ENCODE results near the gene TBL1Y. TPM values are rescaled to one million over a fixed set of nuclear protein-coding genes. Genes with fewer than 3 reads are reported as not detected.

The TBL1Y gene
- total RNA-seq, 1 donor from 2014 or later: 0.64 TPM

GRCh38 chrY:7017244-7018080, 107.0 kb downstream of the TBL1Y start:
- H3K36me3 Mint-ChIP-seq (ENCODE audit: low read depth, unreplicated experiment): no peaks in the 10 kb centered on the region
- no peaks in the 10 kb centered on the region for H3K9me3 ChIP-seq (ENCODE audit: insufficient read depth, low read depth, low read length)
- H2AFZ ChIP-seq (ENCODE audit: low read depth, low read length): no peak overlapping the region
- FAIRE-seq (no peak), DNase-seq (ENCODE audit: low read depth) (no peak)
- no peaks in the 10 kb centered on the region for H3K4me1 Mint-ChIP-seq (ENCODE audit: low read depth, unreplicated experiment)
- H3K4me3 ChIP-seq (ENCODE audit: insufficient read depth, low read depth, low read length): no peak overlapping the region
- H3K27me3 Mint-ChIP-seq (ENCODE audit: low read depth, unreplicated experiment): no peaks in the 10 kb centered on the region
- H3K9ac ChIP-seq (ENCODE audit: low read length): no peak overlapping the region
- H4K20me1 ChIP-seq (ENCODE audit: insufficient read depth, low read length): no peaks in the 10 kb centered on the region
- H3K4me2 ChIP-seq (ENCODE audit: low read length): no peak overlapping the region
- H3K9me3 Mint-ChIP-seq (ENCODE audit: unreplicated experiment): no peaks in the 10 kb centered on the region
- TF ChIP-seq, protein P1, sequence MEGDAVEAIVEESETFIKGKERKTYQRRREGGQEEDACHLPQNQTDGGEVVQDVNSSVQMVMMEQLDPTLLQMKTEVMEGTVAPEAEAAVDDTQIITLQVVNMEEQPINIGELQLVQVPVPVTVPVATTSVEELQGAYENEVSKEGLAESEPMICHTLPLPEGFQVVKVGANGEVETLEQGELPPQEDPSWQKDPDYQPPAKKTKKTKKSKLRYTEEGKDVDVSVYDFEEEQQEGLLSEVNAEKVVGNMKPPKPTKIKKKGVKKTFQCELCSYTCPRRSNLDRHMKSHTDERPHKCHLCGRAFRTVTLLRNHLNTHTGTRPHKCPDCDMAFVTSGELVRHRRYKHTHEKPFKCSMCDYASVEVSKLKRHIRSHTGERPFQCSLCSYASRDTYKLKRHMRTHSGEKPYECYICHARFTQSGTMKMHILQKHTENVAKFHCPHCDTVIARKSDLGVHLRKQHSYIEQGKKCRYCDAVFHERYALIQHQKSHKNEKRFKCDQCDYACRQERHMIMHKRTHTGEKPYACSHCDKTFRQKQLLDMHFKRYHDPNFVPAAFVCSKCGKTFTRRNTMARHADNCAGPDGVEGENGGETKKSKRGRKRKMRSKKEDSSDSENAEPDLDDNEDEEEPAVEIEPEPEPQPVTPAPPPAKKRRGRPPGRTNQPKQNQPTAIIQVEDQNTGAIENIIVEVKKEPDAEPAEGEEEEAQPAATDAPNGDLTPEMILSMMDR (IDR thresholded peaks at IDR 0.05; ENCODE audit: insufficient read depth, low read depth, low read length): no peak
- TF ChIP-seq EZH2 (IDR thresholded peaks at IDR 0.05; ENCODE audit: insufficient read depth, low read length): no peak
- no peaks in the 10 kb centered on the region for H3K79me2 ChIP-seq (ENCODE audit: insufficient read depth, low read length)
- no peaks in the 10 kb centered on the region for H3K27me3 ChIP-seq (ENCODE audit: insufficient read depth, low read length)
- H3K27ac ChIP-seq (ENCODE audit: low read depth, low read length): no peak overlapping the region
- no peaks in the 10 kb centered on the region for H3K36me3 ChIP-seq (ENCODE audit: insufficient read depth, low read length)
- H3K27ac Mint-ChIP-seq (ENCODE audit: unreplicated experiment): no peak overlapping the region
- no peaks in the 10 kb centered on the region for H3K4me1 ChIP-seq (ENCODE audit: insufficient read depth, low read length)
- H3K4me3 Mint-ChIP-seq (ENCODE audit: unreplicated experiment): no peak overlapping the region

DNA sequence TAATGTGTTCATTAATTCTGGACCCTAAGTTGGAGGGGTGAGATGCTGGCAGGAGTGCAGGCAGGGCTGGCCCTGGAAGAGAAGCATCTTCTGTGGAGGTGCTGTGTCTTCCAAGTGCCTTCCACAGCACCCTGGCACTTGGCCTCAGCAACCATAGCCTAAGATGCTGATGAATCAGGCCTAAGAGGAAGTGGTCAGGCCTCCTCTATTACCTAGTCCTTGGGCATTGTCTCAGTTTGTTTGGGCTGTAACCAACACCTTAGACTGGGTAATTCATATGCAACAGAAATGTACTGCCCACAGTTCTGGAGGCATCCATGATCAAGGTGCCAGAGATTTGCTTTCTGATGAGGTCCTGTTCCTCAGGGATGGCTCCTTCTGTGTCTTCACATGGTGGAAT, 128.5 kb downstream of the TBL1Y start:
- Mint-ChIP-seq H3K9me3 (ENCODE audit: unreplicated experiment) (no peaks in the 10 kb centered on the region), H3K4me3 (ENCODE audit: unreplicated experiment) (no peak overlapping the region), H3K27ac (ENCODE audit: unreplicated experiment) (no peak overlapping the region), H3K36me3 (ENCODE audit: low read depth, unreplicated experiment) (no peaks in the 10 kb centered on the region), H3K4me1 (ENCODE audit: low read depth, unreplicated experiment) (no peaks in the 10 kb centered on the region), H3K27me3 (ENCODE audit: low read depth, unreplicated experiment) (no peaks in the 10 kb centered on the region)
- no peaks in the 10 kb centered on the region for H3K27me3 ChIP-seq (ENCODE audit: insufficient read depth, low read length)
- H2AFZ ChIP-seq (ENCODE audit: low read depth, low read length): no peak overlapping the region
- TF ChIP-seq, protein P1 (IDR thresholded peaks at IDR 0.05; ENCODE audit: insufficient read depth, low read depth, low read length): no peak
- TF ChIP-seq EZH2 (IDR thresholded peaks at IDR 0.05; ENCODE audit: insufficient read depth, low read length): no peak
- H3K9ac ChIP-seq (ENCODE audit: low read length): no peak overlapping the region
- no peaks in the 10 kb centered on the region for H3K36me3 ChIP-seq (ENCODE audit: insufficient read depth, low read length)
- H3K27ac ChIP-seq (ENCODE audit: low read depth, low read length): no peak overlapping the region
- no peak for DNase-seq (ENCODE audit: low read depth)
- H3K79me2 ChIP-seq (ENCODE audit: insufficient read depth, low read length): no peaks in the 10 kb centered on the region
- H3K9me3 ChIP-seq (ENCODE audit: insufficient read depth, low read depth, low read length): no peaks in the 10 kb centered on the region
- H3K4me1 ChIP-seq (ENCODE audit: insufficient read depth, low read length): no peaks in the 10 kb centered on the region
- no peak for FAIRE-seq
- H4K20me1 ChIP-seq (ENCODE audit: insufficient read depth, low read length): no peaks in the 10 kb centered on the region
- H3K4me2 ChIP-seq (ENCODE audit: low read length): no peak overlapping the region
- H3K4me3 ChIP-seq (ENCODE audit: insufficient read depth, low read depth, low read length): no peak overlapping the region

GRCh38 chrY:7040662-7041061, 130.2 kb downstream of the TBL1Y start:
- no peak overlapping the region for H3K27ac ChIP-seq (ENCODE audit: low read depth, low read length)
- no peaks in the 10 kb centered on the region for H3K36me3 Mint-ChIP-seq (ENCODE audit: low read depth, unreplicated experiment)
- no peaks in the 10 kb centered on the region for H3K4me1 ChIP-seq (ENCODE audit: insufficient read depth, low read length)
- no peak overlapping the region for H3K4me2 ChIP-seq (ENCODE audit: low read length)
- H2AFZ ChIP-seq (ENCODE audit: low read depth, low read length): no peak overlapping the region
- TF ChIP-seq EZH2 (IDR thresholded peaks at IDR 0.05; ENCODE audit: insufficient read depth, low read length): no peak
- TF ChIP-seq, protein P1 (IDR thresholded peaks at IDR 0.05; ENCODE audit: insufficient read depth, low read depth, low read length): no peak
- H3K27me3 Mint-ChIP-seq (ENCODE audit: low read depth, unreplicated experiment): no peaks in the 10 kb centered on the region
- DNase-seq (ENCODE audit: low read depth) (no peak), FAIRE-seq (no peak)
- H3K4me3 ChIP-seq (ENCODE audit: insufficient read depth, low read depth, low read length): no peak overlapping the region
- no peaks in the 10 kb centered on the region for H3K4me1 Mint-ChIP-seq (ENCODE audit: low read depth, unreplicated experiment)
- H3K4me3 Mint-ChIP-seq (ENCODE audit: unreplicated experiment): no peak overlapping the region
- no peaks in the 10 kb centered on the region for H3K79me2 ChIP-seq (ENCODE audit: insufficient read depth, low read length)
- no peaks in the 10 kb centered on the region for H3K9me3 ChIP-seq (ENCODE audit: insufficient read depth, low read depth, low read length)
- H3K27ac Mint-ChIP-seq (ENCODE audit: unreplicated experiment): no peak overlapping the region
- no peaks in the 10 kb centered on the region for H3K9me3 Mint-ChIP-seq (ENCODE audit: unreplicated experiment)
- no peak overlapping the region for H3K9ac ChIP-seq (ENCODE audit: low read length)
- no peaks in the 10 kb centered on the region for H3K36me3 ChIP-seq (ENCODE audit: insufficient read depth, low read length)
- no peaks in the 10 kb centered on the region for H4K20me1 ChIP-seq (ENCODE audit: insufficient read depth, low read length)
- no peaks in the 10 kb centered on the region for H3K27me3 ChIP-seq (ENCODE audit: insufficient read depth, low read length)

Measured in astrocyte (in vitro differentiated cells and primary cell).